Heart left ventricle (tissue), 16 donors: ENCODE measurements around the gene GADD45G. TPM values are rescaled to one million over a fixed set of nuclear protein-coding genes. Genes with fewer than 3 reads are reported as not detected.
A peak's percentile ranks its signal among the peaks of the same experiment; 100 is the strongest.

ENCODE experiments used
- ATAC-seq, 4 donors: fragments of 200-7000 bp; cut with Tn5 transposase; one replicate each; pipeline ENCODE4 v1.9.1; 2020 to 2022; ENCODE audit warnings: moderate library complexity in 4 of 4, mild to moderate bottlenecking in 3 of 4, moderate number of reproducible peaks in 1 of 4
- DNase-seq, 5 donors: peaks; one replicate each; pipeline ENCODE4 v3.0.0-alpha.2; 2020
- H3K27ac ChIP-seq, 12 donors: fragments of 200-600 bp; sonication (generic) in 4 of 12; one replicate each; pipeline versions ENCODE4 v1.5.0 to v1.8.0; 2016 to 2022; ENCODE audit warnings: mild to moderate bottlenecking in 2 of 12
- H3K27me3 ChIP-seq, 9 donors: fragments of 200-600 bp; sonication (generic) in 2 of 9; one replicate each; pipeline versions ENCODE4 v1.5.1 to v1.8.0; 2016 to 2022; ENCODE audit warnings: mild to moderate bottlenecking in 3 of 9
- H3K36me3 ChIP-seq, 9 donors: fragments of 200-600 bp; sonication (generic) in 2 of 9; one replicate each; pipeline versions ENCODE4 v1.5.0 to v1.8.0; 2018 to 2022; ENCODE audit warnings: mild to moderate bottlenecking in 2 of 9
- H3K4me1 ChIP-seq, 12 donors: fragments of 200-600 bp; sonication (generic) in 4 of 12; one replicate each; pipeline versions ENCODE4 v1.5.0 to v1.8.0; 2016 to 2022; ENCODE audit warnings: mild to moderate bottlenecking in 3 of 12
- H3K4me3 ChIP-seq, 12 donors: fragments of 200-600 bp; sonication (generic) in 4 of 12; one replicate each; pipeline versions ENCODE4 v1.5.0 to v1.8.0; 2017 to 2022; ENCODE audit warnings: mild to moderate bottlenecking in 9 of 12, moderate library complexity in 4 of 12
- H3K9me3 ChIP-seq, 12 donors: fragments of 200-600 bp; sonication (generic) in 4 of 12; one replicate each; pipeline versions ENCODE4 v1.5.0 to v1.8.0; 2016 to 2022; ENCODE audit warnings: mild to moderate bottlenecking in 1 of 12
- CTCF ChIP-seq, 12 donors: fragments of 200-600 bp; sonication (generic) in 4 of 12; IDR thresholded peaks; one replicate each; pipeline versions ENCODE4 v1.5.0 to v1.8.0; 2018 to 2022; ENCODE audit warnings: antibody characterized with exemption in 12 of 12, mild to moderate bottlenecking in 5 of 12
- POLR2A ChIP-seq, 2 donors: fragments of 450-650 bp; IDR thresholded peaks; one replicate each; pipeline ENCODE4 v1.6.1; 2017; ENCODE audit warnings: antibody characterized with exemption in 2 of 2, mild to moderate bottlenecking in 2 of 2, moderate library complexity in 2 of 2
- WGBS, 4 donors: extraction: QIAGEN DNeasy Blood & Tissue Kit in 2 of 4; methylation state at CpG; one replicate each; pipeline versions ENCODE4 v1.1.5 to v1.1.7; 2013 to 2018; 5-methylcytosine and 5-hydroxymethylcytosine counted together
- intact Hi-C, 10 donors: fragments of 100-400 bp; cut with DNase I; formaldehyde crosslinking; loops; one replicate each; pipeline versions ENCODE4 v1.11.1 to v1.14.2; 2022
- polyA plus RNA-seq, 2 donors: library from polyadenylated mRNA; stranded (reverse); fragments of 200-250 nt; gene quantifications; one replicate each; pipeline ENCODE4 v1.2.3, GENCODE V29; 2013
- total RNA-seq, 9 donors: library from RNA; depleted of rRNA in 2 of 9; stranded (reverse); fragments of >200 nt in 2 of 9; fragmentation: NEBNext Ultra II Directional in 3 of 9; extraction: Animal tissue kit (Norgen Biotek cat#: 25700) in 3 of 9; gene quantifications; one replicate each; pipeline versions ENCODE4 v1.1.0 to v1.2.4, GENCODE V29; 2016 to 2023
- donor health status: ischemic (EF 13 %, LVEDD 7.1; RV severe dilation, severe dysfunction).
- donor health status: healthy with polysubstance abuse.
- donor health status: DM: no; HTN: yes; CAD: no.
- donor health status: DM: no; HTN: no; CAD: no.
- donor health status: ischemic (EF 25% LVEDD 6.9; RV normal size, moderate dysfunction).
- donor health status: ischemic (EF 25% LVEDD 5.7; RV mildly dilated, moderate dysfunction).
- donor health status: healthy.
- donor health status: DM: yes; HTN: yes; CAD: no.
- donor health status: ischemic (EF 35%, LVEDD 5.7; RV mildly dilated, moderate dysfunction).
- donor health status: nonischemic (EF 11% LVEDD 7.7; RV severe dilation, severe dysfunction).
- donor health status: DM: yes; HTN: yes; CAD: no.
- donor health status: PGD.
- donor health status: ischemic (EF 29% LVEDD 5.4; RV normal size, mild dysfunction).
- donor health status: nonischemic (EF 23%, LVEDD 6.1; RV moderate dilation, normal function).

Gene GADD45G
- total and polyA plus RNA-seq, 11 donors: 9.9 to 118 (median 17.7) TPM

- no peaks in the 10 kb centered on the region for H3K27me3 ChIP-seq
- TF ChIP-seq CTCF (IDR thresholded peaks at IDR 0.05) (no peak), POLR2A (IDR thresholded peaks at IDR 0.05) (no peak)
- WGBS, 4 donors: 74 to 81% (median 75%) methylated on average over 9 to 11 of the region's 11 CpGs
- H3K4me3 ChIP-seq: no peak overlapping the region
- DNase-seq: peak; percentile 40 to 74 (median 66)
- no peaks in the 10 kb centered on the region for H3K36me3 ChIP-seq
- peak overlapping the region; percentile 18 to 87 (median 76) for H3K27ac ChIP-seq
- H3K9me3 ChIP-seq: no peaks in the 10 kb centered on the region
- H3K4me1 ChIP-seq: peaks cover 0 to 34% (median 24%) of the 10 kb centered on the region in 12 donors
- ATAC-seq: peak in 3 of 4 donors; percentile 46 to 74 (median 59)
- intact Hi-C loops: no loop called here
These were observed 35.5 kb downstream of the GADD45G start for GRCh38 chr9:89640361-89640760.

- H3K4me3 ChIP-seq: no peak overlapping the region
- ATAC-seq: no peak
- DNase-seq: no peak
- 80 to 89% (median 81%) methylated on average over 6 to 8 of the region's 8 CpGs for WGBS, 4 donors
- TF ChIP-seq CTCF (IDR thresholded peaks at IDR 0.05) (no peak), POLR2A (IDR thresholded peaks at IDR 0.05) (no peak)
- H3K27me3 ChIP-seq: no peaks in the 10 kb centered on the region
- H3K36me3 ChIP-seq: no peaks in the 10 kb centered on the region
- H3K4me1 ChIP-seq: peaks cover 0 to 30% (median 21%) of the 10 kb centered on the region in 12 donors
- H3K9me3 ChIP-seq: no peaks in the 10 kb centered on the region
- intact Hi-C loops: no loop called here
- H3K27ac ChIP-seq: peak overlapping the region in 8 of 12 donors; percentile 18 to 83 (median 71)
These were observed 36.0 kb downstream of the GADD45G start for GRCh38 chr9:89640801-89641200.

- Histone ChIP-seq H3K4me1 (peaks cover 0 to 30% (median 21%) of the 10 kb centered on the region in 12 donors), H3K27me3 (no peaks in the 10 kb centered on the region), H3K9me3 (no peaks in the 10 kb centered on the region), H3K36me3 (no peaks in the 10 kb centered on the region), H3K27ac (no peak overlapping the region), H3K4me3 (no peak overlapping the region)
- 92 to 95% (median 94%) methylated on average over 4 of the region's 4 CpGs for WGBS, 4 donors
- no peak for ATAC-seq
- TF ChIP-seq CTCF (IDR thresholded peaks at IDR 0.05) (no peak), POLR2A (IDR thresholded peaks at IDR 0.05) (no peak)
- intact Hi-C loops: no loop called here
- DNase-seq: no peak
These were observed 37.2 kb downstream of the GADD45G start for GRCh38 chr9:89641980-89642379.

GRCh38 chr9:89642789-89643188, 38.0 kb downstream of the GADD45G start:
- no peak for TF ChIP-seq POLR2A (IDR thresholded peaks at IDR 0.05)
- TF ChIP-seq CTCF (IDR thresholded peaks at IDR 0.05): no peak
- Histone ChIP-seq H3K27me3 (no peaks in the 10 kb centered on the region), H3K4me3 (no peak overlapping the region), H3K9me3 (no peaks in the 10 kb centered on the region), H3K27ac (no peak overlapping the region), H3K36me3 (no peaks in the 10 kb centered on the region), H3K4me1 (peaks cover 0 to 30% (median 21%) of the 10 kb centered on the region in 12 donors)
- intact Hi-C loops: no loop called here
- no peak for DNase-seq
- WGBS, 4 donors: 80 to 83% (median 81%) methylated on average over 6 of the region's 6 CpGs
- no peak for ATAC-seq
